Stimulated activated CD4-positive, alpha-beta T cell treated with anti-CD3 and anti-CD28 coated beads, TNF-alpha, amount 100 ng/mL, for 48 hours (primary cell): ENCODE results near the gene ASCC3.

Experiments
- DNase-seq, 3 donors: peaks; one replicate each; pipeline ENCODE4 v3.0.0-alpha.2; 2020; ENCODE audit warnings: low read depth in 3 of 3

The ASCC3 gene

DNA sequence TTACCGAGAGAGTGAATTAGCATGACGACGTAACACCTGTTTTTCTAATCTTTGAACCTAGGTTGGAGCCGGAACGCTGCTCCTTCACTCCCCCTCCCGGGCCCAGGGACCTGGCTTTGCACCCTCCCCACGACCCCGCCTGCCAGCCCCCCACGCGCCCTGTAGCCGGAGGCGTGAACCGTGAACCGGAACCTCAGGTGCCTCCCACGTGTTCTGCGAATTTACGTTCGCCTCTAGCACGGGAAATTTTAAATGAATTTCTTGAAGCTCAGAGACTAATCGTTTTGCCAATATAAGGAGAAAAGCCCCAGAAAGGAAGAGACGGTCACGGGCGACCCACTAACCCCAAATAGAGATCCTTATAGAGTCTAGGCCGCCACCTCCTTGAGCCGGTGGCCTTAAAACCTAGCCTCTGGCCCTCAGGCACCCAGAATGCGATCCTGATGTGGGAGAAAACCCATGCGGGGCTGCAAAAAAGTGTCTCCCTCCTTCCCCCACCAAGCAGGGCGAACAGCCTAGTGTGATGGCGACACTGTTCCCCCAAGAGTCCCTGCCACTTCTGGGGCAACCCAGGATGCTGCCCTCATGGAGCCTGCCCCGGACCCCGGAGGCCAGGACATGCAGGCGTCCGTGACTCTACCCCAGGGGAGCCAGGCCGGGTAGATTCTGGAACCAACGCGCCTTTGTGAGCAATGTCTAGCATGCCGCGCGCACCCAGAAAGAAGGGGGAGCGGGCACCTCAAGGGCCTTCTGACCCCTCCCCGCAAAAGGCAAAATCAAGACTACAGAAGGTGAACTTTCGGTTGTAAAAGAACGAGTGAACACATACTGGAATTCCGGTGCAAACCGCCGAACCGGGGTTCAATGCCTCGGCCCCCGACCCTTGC lies 413.8 kb downstream of the ASCC3 start:
- no peak for DNase-seq

- DNase-seq: no peak
Measured at GRCh38 chr6:100466410-100467128, 414.6 kb downstream of the ASCC3 start.

DNA sequence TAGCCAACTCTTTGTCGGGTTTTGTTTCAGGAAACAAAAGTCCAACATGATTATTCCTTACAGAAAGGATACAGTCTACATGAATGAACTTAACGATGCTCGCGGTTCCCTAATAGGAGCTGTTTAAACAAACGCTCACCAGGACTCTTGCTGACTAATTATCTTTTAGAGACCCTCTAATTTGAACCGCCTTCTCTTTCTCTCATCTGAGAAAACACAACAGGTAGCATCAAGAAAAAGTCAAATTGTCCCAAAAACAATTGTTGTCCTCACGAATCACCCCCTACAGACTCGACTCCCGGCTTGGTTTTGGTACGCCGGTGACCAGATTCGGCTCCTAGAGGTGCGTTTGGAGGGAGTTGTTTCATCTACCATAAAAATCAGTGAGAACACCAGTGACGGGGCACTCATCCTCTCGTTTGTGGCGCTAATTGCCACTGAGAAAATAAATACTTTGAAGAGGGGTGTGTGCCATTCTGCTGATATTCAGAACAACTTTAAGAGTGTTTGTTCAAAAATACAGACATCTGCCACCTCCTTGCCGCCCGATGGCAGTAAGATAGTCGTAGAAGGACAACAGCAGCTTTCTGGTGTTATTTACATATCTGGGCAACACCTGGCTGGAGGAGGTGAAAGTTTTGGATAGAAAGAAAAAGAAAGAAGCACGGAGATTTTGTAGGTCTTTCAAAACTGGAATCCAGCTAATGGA lies 415.3 kb downstream of the ASCC3 start:
- no peak for DNase-seq

DNA sequence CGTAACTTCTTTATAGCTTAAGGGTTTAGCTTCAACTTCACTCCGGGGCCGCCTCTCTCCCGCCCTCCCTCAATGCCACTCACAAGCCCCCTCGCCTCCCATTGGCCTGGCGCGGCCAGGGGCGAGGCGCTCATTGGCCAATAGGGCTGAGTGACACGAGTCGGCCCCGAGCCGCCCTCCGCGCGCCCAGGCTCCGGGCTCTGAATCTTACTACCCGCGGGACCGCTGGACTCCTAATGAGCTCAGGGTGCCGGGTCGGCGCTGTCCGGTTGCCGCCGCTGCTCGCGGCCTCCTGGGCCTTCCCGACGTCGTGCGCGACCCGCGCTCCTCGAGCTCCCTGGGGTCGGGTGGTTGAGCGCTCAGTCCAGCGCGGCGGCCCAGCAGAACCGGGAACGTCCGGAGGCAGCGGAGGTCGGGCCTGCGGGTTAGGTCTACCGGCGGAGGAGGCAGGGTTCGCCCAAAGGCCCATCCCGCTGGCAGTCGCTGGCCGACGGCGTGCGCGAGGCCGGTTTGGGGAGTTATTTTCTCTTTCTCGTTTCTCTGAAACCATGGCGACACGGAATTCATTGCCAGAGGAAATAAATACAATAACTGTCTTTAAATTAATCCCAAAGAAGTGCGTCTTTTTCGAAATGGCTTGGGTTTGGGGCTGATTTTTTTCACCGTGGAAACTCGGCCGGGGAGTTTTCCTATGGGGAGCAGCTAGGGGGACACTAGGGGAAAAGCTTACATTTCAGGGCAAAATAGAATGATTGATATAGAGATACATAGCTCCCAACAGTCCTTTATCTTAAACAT lies 416.0 kb downstream of the ASCC3 start, which contains the start of gene SIM1:
TSS of gene SIM1 (minus strand) at position 19 of the 798 bp plus-strand sequence. CDS start 1,453 bp downstream, outside the sequence.
- no peak for DNase-seq

DNA sequence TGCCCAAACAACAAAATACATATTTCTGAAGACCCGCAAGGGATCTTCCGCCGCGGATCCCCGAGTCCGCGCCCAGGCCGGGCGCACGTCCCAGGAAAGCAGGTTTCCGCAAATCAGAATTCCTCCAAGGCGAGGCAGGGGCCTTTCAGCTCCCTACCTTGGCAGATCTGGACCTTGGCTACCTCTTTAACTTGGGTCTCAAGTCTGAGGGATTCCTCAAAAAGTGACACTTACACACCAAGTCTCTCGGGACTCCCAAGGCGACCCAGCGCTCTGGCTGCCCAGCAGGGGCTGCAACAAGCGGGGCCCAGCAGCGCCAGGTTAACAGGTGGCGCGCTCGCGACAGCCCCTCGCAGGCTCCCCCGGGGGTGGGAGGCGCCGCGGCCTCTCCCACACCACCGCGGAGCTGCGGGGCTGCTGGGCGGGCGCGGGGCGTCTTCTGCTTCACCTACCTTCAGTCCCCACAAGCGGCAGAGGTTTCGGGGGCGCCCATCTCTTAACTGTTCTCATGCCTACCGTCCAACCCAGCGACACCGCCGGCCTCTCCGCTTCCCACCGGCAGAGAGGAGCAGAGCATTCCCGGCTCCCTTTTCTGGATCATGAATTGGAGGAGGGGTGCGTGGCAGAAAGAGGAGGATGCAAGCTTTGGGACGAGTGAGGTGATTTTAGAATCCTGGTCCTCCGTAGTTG lies 416.8 kb downstream of the ASCC3 start:
- DNase-seq: no peak

DNA sequence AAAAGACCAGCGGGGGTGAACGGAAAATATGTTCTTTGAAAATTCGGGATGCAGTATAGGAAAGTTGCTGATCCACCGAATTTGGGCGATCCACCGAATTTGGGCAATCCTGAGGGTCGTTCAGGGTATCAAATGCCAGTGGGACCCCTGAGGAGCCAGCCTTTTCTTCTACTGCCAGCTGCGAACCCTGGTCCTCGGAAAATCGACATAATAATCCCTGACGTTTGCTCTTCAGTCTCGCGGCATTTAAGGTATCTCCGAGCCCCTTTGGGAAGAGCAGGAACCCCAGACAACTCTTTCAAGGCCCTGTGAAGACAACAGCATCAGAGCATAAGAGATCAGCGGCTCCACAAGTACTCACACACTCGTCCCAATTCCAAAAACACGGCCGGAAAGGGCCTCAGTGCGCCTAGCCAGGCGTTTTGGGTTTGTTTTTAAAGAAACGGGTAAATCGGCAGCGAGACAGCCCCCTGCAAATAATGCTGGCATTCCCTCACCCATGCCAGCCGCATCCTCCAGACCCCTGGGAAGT lies 417.4 kb downstream of the ASCC3 start:
- no peak for DNase-seq

DNA sequence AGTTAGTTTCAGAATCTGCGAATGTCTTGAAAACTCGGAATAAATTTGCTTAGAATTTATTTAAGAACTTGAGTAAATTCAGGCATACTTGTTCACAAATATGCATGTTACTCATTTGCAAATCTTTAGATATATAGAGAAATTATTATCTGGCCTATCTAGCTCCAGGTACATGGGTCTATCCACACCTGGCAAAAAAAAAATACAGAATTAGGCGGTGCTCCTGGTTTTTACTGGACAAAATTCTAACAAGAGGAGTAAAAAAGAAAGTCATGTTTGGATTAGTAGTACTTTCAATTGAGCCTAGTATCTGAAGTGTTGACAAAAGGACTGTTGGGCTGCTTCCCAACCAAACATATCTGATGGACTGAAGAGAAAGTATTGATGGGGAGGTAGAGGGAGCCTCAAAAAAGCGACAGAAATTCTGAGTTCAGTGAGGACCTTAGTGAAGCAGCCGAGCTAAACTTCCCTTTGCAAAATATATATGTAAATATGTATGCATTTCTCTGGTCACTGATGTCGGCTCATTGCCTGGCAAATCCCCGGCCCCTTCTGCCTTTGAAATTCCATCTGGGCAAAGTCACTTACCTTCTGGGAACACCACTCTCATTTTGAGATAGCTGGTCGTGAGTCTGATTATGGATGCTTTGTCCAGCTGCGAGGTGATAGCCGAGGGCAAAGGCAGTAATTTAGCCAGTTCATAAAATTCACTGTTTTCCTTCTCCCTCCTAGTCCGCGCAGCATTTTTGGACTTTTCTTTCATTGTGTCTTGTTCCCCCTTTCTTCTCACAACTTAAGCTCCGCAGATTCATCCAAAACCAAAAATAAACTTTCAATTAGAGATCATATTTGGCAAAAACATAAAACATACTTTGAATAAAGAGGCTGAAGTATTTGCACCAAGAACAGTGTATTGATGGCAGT lies 418.2 kb downstream of the ASCC3 start:
- no peak for DNase-seq

GRCh38 chr6:100461917-100462705 lies 419.0 kb downstream of the ASCC3 start:
- DNase-seq: no peak

DNA sequence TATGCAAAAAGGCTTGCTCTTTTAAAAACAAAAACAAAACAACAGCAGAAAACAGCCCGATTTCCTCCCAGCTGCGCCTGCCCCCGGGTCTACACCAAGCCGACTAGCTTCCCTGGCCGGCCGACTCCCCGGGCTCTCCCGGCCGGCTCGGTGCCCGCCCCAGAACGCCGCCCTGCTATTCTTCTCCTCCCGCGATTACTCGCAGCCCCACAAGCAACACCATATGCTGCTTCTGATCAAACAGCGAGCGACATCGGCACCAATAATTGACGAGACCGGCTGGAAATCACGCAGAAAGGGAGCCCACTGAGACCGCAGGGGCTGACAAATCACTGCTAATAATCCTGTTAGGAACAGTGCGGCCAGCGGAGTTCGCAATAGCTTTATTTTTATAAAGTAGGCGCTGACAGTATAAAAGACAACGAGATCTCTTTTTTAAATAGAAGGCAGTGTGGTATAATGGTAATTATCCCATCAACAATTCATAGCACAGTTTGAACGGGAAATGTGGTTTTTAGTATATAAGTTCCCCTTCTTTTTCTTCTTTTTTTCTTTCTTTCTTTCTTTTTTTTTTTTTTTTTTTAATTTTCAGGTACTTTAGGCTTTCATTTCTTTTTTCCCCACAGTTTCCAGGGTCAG lies 419.7 kb downstream of the ASCC3 start:
- DNase-seq: no peak

DNA sequence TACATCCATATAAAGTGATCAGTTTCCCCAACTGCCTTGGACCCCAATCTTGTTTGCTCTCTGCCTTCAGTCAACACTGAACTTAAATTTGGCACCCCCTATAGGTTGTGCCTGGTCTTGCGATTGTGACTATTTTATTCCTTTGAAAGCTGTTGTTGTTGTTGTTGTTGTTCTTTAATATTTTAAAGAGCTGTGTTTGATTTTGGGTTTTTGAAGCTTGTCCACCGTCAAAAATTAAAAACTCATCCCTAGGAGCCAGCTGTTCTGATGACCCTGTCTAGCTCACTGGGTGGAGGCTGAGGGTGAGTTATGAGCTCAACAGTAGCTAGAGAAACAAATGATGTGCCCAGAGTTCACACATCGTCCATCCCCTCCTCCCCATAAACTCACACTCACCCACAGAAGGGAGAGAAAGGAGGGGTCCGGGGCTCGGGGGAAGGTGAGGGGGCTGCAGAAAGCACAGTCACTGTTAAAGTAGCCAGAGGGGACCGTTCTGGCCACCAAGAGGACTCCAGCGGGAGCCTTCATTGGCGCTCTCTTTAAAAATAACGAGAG lies 420.4 kb downstream of the ASCC3 start:
- DNase-seq: no peak

DNA sequence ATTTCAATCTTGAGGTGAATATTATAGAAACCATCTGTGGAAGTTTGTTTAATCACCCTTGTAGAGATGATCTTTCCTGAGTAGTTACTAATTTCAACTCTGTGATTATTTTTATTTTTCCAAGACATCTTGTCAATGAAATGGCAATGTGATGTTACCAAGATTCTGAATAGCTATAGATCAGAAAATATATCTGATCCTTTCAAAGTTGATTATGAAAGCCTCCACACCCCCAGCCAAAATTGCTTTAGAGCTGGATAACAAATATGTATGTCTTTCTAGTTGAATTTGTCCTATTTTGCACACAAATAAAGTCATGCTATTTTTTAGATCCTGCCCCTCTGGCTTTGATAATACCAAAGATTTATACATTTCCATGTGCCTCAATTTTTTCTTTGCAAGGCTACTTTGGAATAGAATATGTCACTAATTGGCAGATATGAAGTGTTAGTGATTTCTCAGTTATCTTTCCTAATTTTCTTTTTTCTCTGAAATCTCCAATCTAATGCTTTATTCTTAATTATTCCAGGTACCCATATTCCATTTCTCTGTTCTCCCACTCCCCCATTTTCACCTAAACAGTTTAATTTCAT lies 421.4 kb downstream of the ASCC3 start:
- no peak for DNase-seq

DNA sequence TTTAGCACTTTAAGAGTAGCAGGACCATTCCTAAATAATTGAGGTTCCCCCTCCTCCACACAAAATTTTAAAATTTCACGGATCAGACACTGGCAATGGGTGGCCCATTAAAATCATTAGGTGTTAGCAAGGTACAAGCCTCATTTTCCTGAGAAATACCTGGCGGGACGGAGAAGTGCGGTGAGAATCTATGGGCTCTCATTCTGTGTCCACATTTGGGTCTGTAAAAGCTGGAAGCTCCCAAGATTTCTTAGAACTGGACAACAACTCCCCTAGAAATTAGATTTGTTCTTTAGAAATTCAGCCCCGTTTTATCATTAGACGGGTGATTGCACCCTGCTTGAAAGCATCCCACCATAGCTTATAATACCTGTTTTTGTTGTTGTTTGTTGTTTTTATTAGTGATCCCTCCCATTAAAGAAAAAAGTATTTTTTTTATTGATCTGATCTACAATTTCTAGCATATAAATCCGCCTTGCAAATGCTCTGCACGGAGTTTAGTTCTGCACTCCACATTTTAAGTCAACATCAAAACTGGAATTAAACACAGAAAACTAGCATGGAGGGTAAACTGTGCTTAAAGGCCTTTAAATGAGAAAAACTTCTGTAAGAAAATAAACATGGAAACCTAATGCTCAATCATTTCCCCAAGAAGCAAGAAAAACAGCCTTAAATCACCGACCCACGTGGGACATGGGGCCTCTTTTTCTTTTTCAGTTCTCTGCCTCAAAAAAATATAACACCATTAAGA lies 422.1 kb downstream of the ASCC3 start:
- no peak for DNase-seq
